Stomach (tissue), 9 donors: ENCODE data around the gene RGL3. TPM values are rescaled to one million over a fixed set of nuclear protein-coding genes. Genes with fewer than 3 reads are reported as not detected.

ENCODE experiments used
- DNase-seq, 2 donors: peaks; one replicate each; pipeline versions ENCODE4 v3.0.0 to v3.0.0-alpha.2; 2013 to 2019
- H3K27ac ChIP-seq, 5 donors: fragments of 200-600 bp in 4 of 5; sonication (generic) in 4 of 5; one replicate each; pipeline ENCODE4 v1.5.1; 2013 to 2019; ENCODE audit warnings: mild to moderate bottlenecking in 1 of 5, moderate library complexity in 1 of 5
- H3K27me3 ChIP-seq, 3 donors: fragments of 200-600 bp; sonication (generic); one replicate each; pipeline ENCODE4 v1.5.1; 2017 to 2019; ENCODE audit warnings: mixed run types in 1 of 3
- H3K36me3 ChIP-seq, 4 donors: fragments of 200-600 bp; sonication (generic); 1 replicate in 3 of 4; 2 replicates in 1 of 4; pipeline ENCODE4 v1.5.1; 2016 to 2019
- H3K4me1 ChIP-seq, 4 donors: fragments of 200-600 bp; sonication (generic); one replicate each; pipeline ENCODE4 v1.5.1; 2016 to 2019
- H3K4me3 ChIP-seq, 4 donors: fragments of 200-600 bp; sonication (generic) in 3 of 4; one replicate each; pipeline ENCODE4 v1.5.1; 2016 to 2019; ENCODE audit warnings: mild to moderate bottlenecking in 1 of 4
- H3K9me3 ChIP-seq, 4 donors: fragments of 200-600 bp; sonication (generic); one replicate each; pipeline ENCODE4 v1.5.1; 2016 to 2019
- EP300 ChIP-seq: sonication (generic); formaldehyde crosslinking; IDR thresholded peaks from one replicate; pipeline ENCODE4 v1.6.1; 2017; ENCODE audit warnings: antibody characterized with exemption
- POLR2A ChIP-seq, 4 donors: fragments of 450-650 bp; IDR thresholded peaks; one replicate each; pipeline ENCODE4 v1.6.1; 2016; ENCODE audit warnings: antibody characterized with exemption in 4 of 4, control low read depth in 2 of 4, mild to moderate bottlenecking in 1 of 4, moderate library complexity in 1 of 4
- POLR2AphosphoS5 ChIP-seq, 3 donors: sonication (generic); formaldehyde crosslinking; IDR thresholded peaks; one replicate each; pipeline ENCODE4 v1.6.1; 2016; ENCODE audit warnings: antibody characterized with exemption in 3 of 3
- WGBS, 5 donors: extraction: QIAGEN DNeasy Blood & Tissue Kit in 3 of 5; methylation state at CpG; one replicate each; pipeline versions ENCODE4 v1.1.5 to v1.1.7; 2013 to 2018; 5-methylcytosine and 5-hydroxymethylcytosine counted together
- intact Hi-C: fragments of 100-400 bp; cut with DNase I; formaldehyde crosslinking; loops from one replicate; pipeline ENCODE4 v1.15.1; 2023; ENCODE audit warnings: low total_unique reads
- polyA plus RNA-seq, 3 donors: library from polyadenylated mRNA; stranded (reverse); fragments of 200-250 nt; gene quantifications; one replicate each; pipeline ENCODE4 v1.2.3, GENCODE V29; 2013
- total RNA-seq, 5 donors: library from RNA; depleted of rRNA; stranded (reverse); fragments of >200 nt; gene quantifications; one replicate each; pipeline versions ENCODE4 v1.1.0 to v1.2.3, GENCODE V29; 2014 to 2016
- TF ChIP-seq, protein P1 (sequence below), 7 experiments: fragments of 450-650 bp in 4 of 7; fragments of 200-600 bp in 3 of 7; sonication (generic) in 3 of 7; IDR thresholded peaks; one replicate each; pipeline ENCODE4 v1.5.1; 2016 to 2019; ENCODE audit warnings: antibody characterized with exemption in 7 of 7, control low read depth in 2 of 7, mild to moderate bottlenecking in 1 of 7
- donor health status: healthy with polysubstance abuse.
- donor health status: Bipolar disorder and iron deficiency.
- donor health status: healthy.

Gene RGL3
- total and polyA plus RNA-seq, 8 donors, result 20.6 to 454 (median 38.5) TPM

DNA sequence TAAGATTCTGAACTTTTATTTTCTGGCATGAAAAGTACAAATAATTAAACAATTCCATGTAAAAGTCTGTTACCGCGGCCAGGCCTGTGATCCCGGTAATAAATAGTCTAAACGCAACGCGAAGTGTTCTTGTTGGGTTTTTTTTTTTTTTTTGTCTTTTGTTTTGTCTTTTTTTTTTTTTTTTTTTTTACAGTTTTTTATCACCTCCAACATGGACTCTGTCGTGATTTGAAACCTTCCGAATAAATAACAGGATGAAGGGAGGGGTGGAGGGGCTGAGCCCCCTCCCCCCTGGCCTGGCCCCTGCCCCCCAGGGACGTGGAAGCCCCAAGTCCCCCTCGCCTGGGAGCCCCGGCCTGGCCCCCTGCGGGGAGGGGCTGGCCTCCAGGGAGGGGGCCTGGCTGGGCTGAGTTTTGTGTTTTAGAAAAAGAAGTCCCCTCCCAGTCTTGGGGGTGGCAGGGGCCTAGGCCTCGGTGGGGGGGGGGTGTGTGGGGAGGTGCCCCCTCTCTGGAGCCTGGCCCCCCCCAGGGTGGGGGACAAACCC is 32.3 kb upstream of the RGL3 start:
- no peak overlapping the region for H3K4me3 ChIP-seq

DNA sequence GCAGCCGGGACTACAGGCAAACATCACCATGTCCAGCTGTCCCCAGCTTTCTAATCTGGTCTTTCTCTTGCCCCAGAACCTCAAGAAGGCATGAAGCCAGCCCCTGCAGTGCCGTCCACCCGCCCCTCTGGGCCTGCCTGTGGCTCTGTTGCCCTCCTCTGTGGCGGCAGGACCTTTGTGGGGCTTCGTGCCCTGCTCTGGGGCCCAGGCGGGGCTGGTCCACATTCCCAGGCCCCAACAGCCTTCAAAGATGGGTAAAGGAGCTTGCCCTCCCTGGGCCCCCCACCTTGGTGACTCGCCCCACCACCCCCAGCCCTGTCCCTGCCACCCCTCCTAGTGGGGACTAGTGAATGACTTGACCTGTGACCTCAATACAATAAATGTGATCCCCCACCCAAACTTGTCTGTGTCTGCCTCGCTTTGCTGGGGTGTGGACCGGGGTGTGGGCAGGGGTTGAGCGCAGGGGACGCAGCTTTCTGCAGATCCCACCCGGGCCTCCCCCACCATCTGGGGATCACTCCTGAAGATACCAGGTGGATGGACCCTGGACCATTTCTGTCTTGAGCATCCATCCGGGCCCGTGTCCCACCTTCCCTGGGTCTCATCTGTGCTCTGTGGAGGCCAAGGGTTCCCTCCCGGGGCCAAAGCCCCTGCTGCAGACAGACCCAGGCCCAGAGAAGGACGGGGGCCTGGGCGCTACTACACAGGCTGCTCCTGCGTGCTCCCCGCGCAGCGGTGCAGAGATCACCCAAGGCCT is 31.6 kb upstream of the RGL3 start:
- H3K36me3 ChIP-seq, result peaks cover 33 to 55% (median 53%) of the 10 kb centered on the region in 4 donors
- peaks cover 0 to 14% (median 4%) of the 10 kb centered on the region in 4 donors for H3K4me1 ChIP-seq
- no peaks in the 10 kb centered on the region for H3K9me3 ChIP-seq
- WGBS, 5 donors, result 81 to 87% (median 84%) methylated on average over 20 to 21 of the region's 21 CpGs
- no peak for DNase-seq
- intact Hi-C loops, result no loop called here
- peaks cover 0 to 23% (median 0%) of the 10 kb centered on the region in 3 donors for H3K27me3 ChIP-seq
- no peak overlapping the region for H3K4me3 ChIP-seq
- no peak overlapping the region for H3K27ac ChIP-seq
- TF ChIP-seq, protein P1, sequence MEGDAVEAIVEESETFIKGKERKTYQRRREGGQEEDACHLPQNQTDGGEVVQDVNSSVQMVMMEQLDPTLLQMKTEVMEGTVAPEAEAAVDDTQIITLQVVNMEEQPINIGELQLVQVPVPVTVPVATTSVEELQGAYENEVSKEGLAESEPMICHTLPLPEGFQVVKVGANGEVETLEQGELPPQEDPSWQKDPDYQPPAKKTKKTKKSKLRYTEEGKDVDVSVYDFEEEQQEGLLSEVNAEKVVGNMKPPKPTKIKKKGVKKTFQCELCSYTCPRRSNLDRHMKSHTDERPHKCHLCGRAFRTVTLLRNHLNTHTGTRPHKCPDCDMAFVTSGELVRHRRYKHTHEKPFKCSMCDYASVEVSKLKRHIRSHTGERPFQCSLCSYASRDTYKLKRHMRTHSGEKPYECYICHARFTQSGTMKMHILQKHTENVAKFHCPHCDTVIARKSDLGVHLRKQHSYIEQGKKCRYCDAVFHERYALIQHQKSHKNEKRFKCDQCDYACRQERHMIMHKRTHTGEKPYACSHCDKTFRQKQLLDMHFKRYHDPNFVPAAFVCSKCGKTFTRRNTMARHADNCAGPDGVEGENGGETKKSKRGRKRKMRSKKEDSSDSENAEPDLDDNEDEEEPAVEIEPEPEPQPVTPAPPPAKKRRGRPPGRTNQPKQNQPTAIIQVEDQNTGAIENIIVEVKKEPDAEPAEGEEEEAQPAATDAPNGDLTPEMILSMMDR (IDR thresholded peaks at IDR 0.05), result no peak
- TF ChIP-seq POLR2AphosphoS5 (IDR thresholded peaks at IDR 0.05) (no peak), EP300 (no peak), POLR2A (IDR thresholded peaks at IDR 0.05) (no peak)

More for the DNA sequence above, 32.3 kb upstream of the RGL3 start:
- 26 to 41% (median 39%) methylated on average over 12 to 13 of the region's 13 CpGs for WGBS, 5 donors
- H3K4me1 ChIP-seq, result peaks cover 0 to 12% (median 3%) of the 10 kb centered on the region in 4 donors
- TF ChIP-seq POLR2AphosphoS5 (IDR thresholded peaks at IDR 0.05), result no peak
- TF ChIP-seq EP300, result no peak
- TF ChIP-seq POLR2A (IDR thresholded peaks at IDR 0.05), result no peak
- TF ChIP-seq, protein P1 (IDR thresholded peaks at IDR 0.05), result no peak
- DNase-seq, result no peak
- no peak overlapping the region for H3K27ac ChIP-seq
- peaks cover 27 to 48% (median 47%) of the 10 kb centered on the region in 4 donors for H3K36me3 ChIP-seq
- intact Hi-C loops, result no loop called here
- no peaks in the 10 kb centered on the region for H3K9me3 ChIP-seq
- peaks cover 0 to 23% (median 0%) of the 10 kb centered on the region in 3 donors for H3K27me3 ChIP-seq

DNA sequence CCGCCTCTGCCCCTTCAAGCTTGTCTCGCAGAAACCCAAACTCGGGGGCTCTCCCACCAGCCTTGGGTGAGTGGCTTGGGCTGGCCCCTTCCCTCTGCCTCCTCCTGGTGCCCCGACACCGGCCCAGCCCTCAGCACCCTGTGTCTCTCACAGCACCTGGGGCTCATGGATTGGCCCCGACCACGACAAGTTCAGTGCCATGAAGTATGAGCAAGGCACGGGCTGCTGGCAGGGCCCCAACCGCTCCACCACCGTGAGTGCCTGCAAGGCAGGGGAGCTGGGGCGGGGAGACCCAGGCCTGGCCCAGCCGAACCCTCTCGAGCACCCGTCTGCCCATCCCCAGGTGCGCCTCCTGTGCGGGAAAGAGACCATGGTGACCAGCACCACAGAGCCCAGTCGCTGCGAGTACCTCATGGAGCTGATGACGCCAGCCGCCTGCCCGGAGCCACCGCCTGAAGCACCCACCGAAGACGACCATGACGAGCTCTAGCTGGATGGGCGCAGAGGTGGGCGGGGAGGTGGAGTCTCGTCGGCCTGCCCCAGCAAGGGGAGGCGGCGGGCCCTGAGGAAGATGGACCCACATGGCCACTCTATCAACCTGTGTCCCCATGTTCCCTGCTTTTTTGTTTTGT is 29.9 kb upstream of the RGL3 start:
- Histone ChIP-seq H3K4me3 (no peak overlapping the region), H3K36me3 (peaks cover 49 to 72% (median 70%) of the 10 kb centered on the region in 4 donors), H3K27ac (no peak overlapping the region), H3K9me3 (no peaks in the 10 kb centered on the region), H3K4me1 (peaks cover 0 to 14% (median 4%) of the 10 kb centered on the region in 4 donors), H3K27me3 (peaks cover 0 to 18% (median 0%) of the 10 kb centered on the region in 3 donors)
- intact Hi-C loops, result loop anchor here (10.0 kb wide), 1 partner anchor 154 kb away; the partner anchor contains the start of gene TSPAN16
- no peak for DNase-seq
- no peak for TF ChIP-seq EP300
- no peak for TF ChIP-seq POLR2AphosphoS5 (IDR thresholded peaks at IDR 0.05)
- TF ChIP-seq POLR2A (IDR thresholded peaks at IDR 0.05), result no peak
- TF ChIP-seq, protein P1 (IDR thresholded peaks at IDR 0.05), result no peak
- WGBS, 5 donors, result 90 to 95% (median 93%) methylated on average over 28 to 31 of the region's 31 CpGs

GRCh38 chr19:11448410-11448809 is 29.3 kb upstream of the RGL3 start:
- TF ChIP-seq POLR2A (IDR thresholded peaks at IDR 0.05) (no peak), EP300 (no peak), POLR2AphosphoS5 (IDR thresholded peaks at IDR 0.05) (no peak)
- TF ChIP-seq, protein P1 (IDR thresholded peaks at IDR 0.05), result no peak
- DNase-seq, result no peak
- no peak overlapping the region for H3K4me3 ChIP-seq
- peaks cover 0 to 14% (median 0%) of the 10 kb centered on the region in 3 donors for H3K27me3 ChIP-seq
- 81 to 88% (median 86%) methylated on average over 3 to 13 of the region's 13 CpGs for WGBS, 5 donors
- intact Hi-C loops, result loop anchor here (10.0 kb wide), 1 partner anchor 154 kb away; the partner anchor contains the start of gene TSPAN16
- peaks cover 52 to 78% (median 77%) of the 10 kb centered on the region in 4 donors for H3K36me3 ChIP-seq
- H3K4me1 ChIP-seq, result peaks cover 0 to 14% (median 4%) of the 10 kb centered on the region in 4 donors
- H3K27ac ChIP-seq, result no peak overlapping the region
- no peaks in the 10 kb centered on the region for H3K9me3 ChIP-seq
